Progenitor cell of endocrine pancreas (in vitro differentiated cells): ENCODE results near the gene FOXN4. TPM values are rescaled to one million over a fixed set of nuclear protein-coding genes. Genes with fewer than 3 reads are reported as not detected.

Source experiments
- DNase-seq: peaks from one replicate; pipeline ENCODE4 v3.0.0; 2021; ENCODE audit warnings: low spot score; ENCODE audit not compliant: unreplicated experiment
- H3K27ac Mint-ChIP-seq: 2 replicates; pipeline ENCODE4 v1.8.0; 2021; ENCODE audit warnings: mild to moderate bottlenecking, moderate library complexity, mixed read lengths
- H3K27me3 Mint-ChIP-seq: 2 replicates; pipeline ENCODE4 v1.8.0; 2021; ENCODE audit warnings: mixed read lengths
- H3K36me3 Mint-ChIP-seq: 2 replicates; pipeline ENCODE4 v1.8.0; 2022; ENCODE audit warnings: mixed read lengths; ENCODE audit not compliant: insufficient read depth
- H3K4me1 Mint-ChIP-seq: 2 replicates; pipeline ENCODE4 v1.8.0; 2021; ENCODE audit warnings: low read depth, mixed read lengths
- H3K4me3 Mint-ChIP-seq: 2 replicates; pipeline ENCODE4 v1.8.0; 2021; ENCODE audit warnings: low read depth, mild to moderate bottlenecking, moderate library complexity, mixed read lengths
- H3K9me3 Mint-ChIP-seq: 2 replicates; pipeline ENCODE4 v1.8.0; 2021; ENCODE audit warnings: low read depth, mixed read lengths
- CTCF ChIP-seq: fragments of 200-600 bp; sonication (generic); IDR thresholded peaks from one replicate; pipeline ENCODE4 v1.5.0; 2021; ENCODE audit warnings: antibody characterized with exemption, mild to moderate bottlenecking; ENCODE audit not compliant: unreplicated experiment
- total RNA-seq: library from RNA; stranded (reverse); gene quantifications from 2 replicates; pipeline ENCODE4 v1.2.1, GENCODE V29; 2021

FOXN4 gene
- total RNA-seq, 1 donor from 2014 or later, result 0.34 TPM

- no peaks in the 10 kb centered on the region for H3K4me1 Mint-ChIP-seq
- H3K27ac Mint-ChIP-seq, result no peak overlapping the region
- DNase-seq, result no peak
- H3K36me3 Mint-ChIP-seq, result peaks cover 31% of the 10 kb centered on the region
- H3K9me3 Mint-ChIP-seq, result peaks cover 14% of the 10 kb centered on the region
- TF ChIP-seq CTCF, result no peak
- no peaks in the 10 kb centered on the region for H3K27me3 Mint-ChIP-seq
- no peak overlapping the region for H3K4me3 Mint-ChIP-seq
Measured at GRCh38 chr12:109256011-109256410, 53.1 kb downstream of the FOXN4 start.

GRCh38 chr12:109255377-109255776 is 53.7 kb downstream of the FOXN4 start:
- Mint-ChIP-seq H3K36me3 (peaks cover 29% of the 10 kb centered on the region), H3K27ac (no peak overlapping the region), H3K9me3 (peaks cover 14% of the 10 kb centered on the region), H3K4me3 (no peak overlapping the region), H3K4me1 (no peaks in the 10 kb centered on the region), H3K27me3 (no peaks in the 10 kb centered on the region)
- TF ChIP-seq CTCF, result no peak
- DNase-seq, result no peak

GRCh38 chr12:109253913-109254544 is 55.1 kb downstream of the FOXN4 start:
- Mint-ChIP-seq H3K4me1 (no peaks in the 10 kb centered on the region), H3K9me3 (peaks cover 14% of the 10 kb centered on the region), H3K4me3 (no peak overlapping the region), H3K36me3 (peaks cover 31% of the 10 kb centered on the region), H3K27me3 (no peaks in the 10 kb centered on the region), H3K27ac (no peak overlapping the region)
- no peak for DNase-seq
- no peak for TF ChIP-seq CTCF

GRCh38 chr12:109252799-109253198 is 56.3 kb downstream of the FOXN4 start:
- no peaks in the 10 kb centered on the region for H3K27me3 Mint-ChIP-seq
- H3K4me1 Mint-ChIP-seq, result no peaks in the 10 kb centered on the region
- no peak overlapping the region for H3K27ac Mint-ChIP-seq
- H3K4me3 Mint-ChIP-seq, result no peak overlapping the region
- TF ChIP-seq CTCF, result no peak
- no peak for DNase-seq
- peaks cover 14% of the 10 kb centered on the region for H3K9me3 Mint-ChIP-seq
- H3K36me3 Mint-ChIP-seq, result peaks cover 31% of the 10 kb centered on the region

- H3K9me3 Mint-ChIP-seq, result peaks cover 14% of the 10 kb centered on the region
- DNase-seq, result no peak
- no peak overlapping the region for H3K4me3 Mint-ChIP-seq
- H3K36me3 Mint-ChIP-seq, result peaks cover 35% of the 10 kb centered on the region
- H3K27me3 Mint-ChIP-seq, result no peaks in the 10 kb centered on the region
- H3K4me1 Mint-ChIP-seq, result no peaks in the 10 kb centered on the region
- H3K27ac Mint-ChIP-seq, result no peak overlapping the region
- no peak for TF ChIP-seq CTCF
Measured at GRCh38 chr12:109250523-109250922, 58.6 kb downstream of the FOXN4 start.
